ENCODE results near the gene GPC6.

GPC6 gene

DNA sequence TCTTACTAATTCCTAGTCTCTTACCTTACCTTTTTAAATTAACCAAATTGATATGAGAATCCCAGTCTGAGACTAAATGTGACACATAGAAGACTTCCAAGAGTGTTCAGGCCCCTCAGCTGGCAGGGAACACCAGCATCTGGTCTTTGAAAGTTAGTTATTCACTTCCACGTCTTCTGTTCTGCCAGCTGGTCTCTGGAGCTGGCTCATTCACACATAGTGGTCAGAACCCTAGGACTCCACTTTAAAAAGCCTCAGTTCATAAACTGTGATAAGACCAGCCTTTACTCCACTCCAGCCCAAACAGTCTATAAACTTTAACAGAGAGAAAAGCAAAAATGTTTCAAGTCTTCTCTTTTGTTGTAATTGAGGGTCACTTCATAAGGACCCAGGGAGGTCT, 989.9 kb downstream of the GPC6 start:
- Histone ChIP-seq H2AFZ (ENCODE audit: low read depth, low read length) (no peak overlapping the region), H3K79me2 (ENCODE audit: low read length) (no peaks in the 10 kb centered on the region)

GRCh38 chr13:94217370-94217769, 990.8 kb downstream of the GPC6 start:
- H3K9ac ChIP-seq (ENCODE audit: low read length), result no peak overlapping the region
- H3K36me3 ChIP-seq (replicated peaks; ENCODE audit: low read depth, low read length), result no peaks in the 10 kb centered on the region
- H4K20me1 ChIP-seq (ENCODE audit: insufficient read depth, low read length), result no peaks in the 10 kb centered on the region
- no peak overlapping the region for H3K4me3 ChIP-seq (ENCODE audit: low read length)
- no peak overlapping the region for H3K4me2 ChIP-seq (ENCODE audit: low read length)
- no peak overlapping the region for H2AFZ ChIP-seq (ENCODE audit: low read depth, low read length)
- H3K4me1 ChIP-seq (ENCODE audit: low read length), result no peaks in the 10 kb centered on the region
- H3K27ac ChIP-seq (ENCODE audit: low read length), result no peak overlapping the region
- H3K79me2 ChIP-seq (ENCODE audit: low read length), result no peaks in the 10 kb centered on the region
- TF ChIP-seq EZH2phosphoT487 (IDR thresholded peaks at IDR 0.05; ENCODE audit: low read depth), result no peak
- TF ChIP-seq, protein P1, sequence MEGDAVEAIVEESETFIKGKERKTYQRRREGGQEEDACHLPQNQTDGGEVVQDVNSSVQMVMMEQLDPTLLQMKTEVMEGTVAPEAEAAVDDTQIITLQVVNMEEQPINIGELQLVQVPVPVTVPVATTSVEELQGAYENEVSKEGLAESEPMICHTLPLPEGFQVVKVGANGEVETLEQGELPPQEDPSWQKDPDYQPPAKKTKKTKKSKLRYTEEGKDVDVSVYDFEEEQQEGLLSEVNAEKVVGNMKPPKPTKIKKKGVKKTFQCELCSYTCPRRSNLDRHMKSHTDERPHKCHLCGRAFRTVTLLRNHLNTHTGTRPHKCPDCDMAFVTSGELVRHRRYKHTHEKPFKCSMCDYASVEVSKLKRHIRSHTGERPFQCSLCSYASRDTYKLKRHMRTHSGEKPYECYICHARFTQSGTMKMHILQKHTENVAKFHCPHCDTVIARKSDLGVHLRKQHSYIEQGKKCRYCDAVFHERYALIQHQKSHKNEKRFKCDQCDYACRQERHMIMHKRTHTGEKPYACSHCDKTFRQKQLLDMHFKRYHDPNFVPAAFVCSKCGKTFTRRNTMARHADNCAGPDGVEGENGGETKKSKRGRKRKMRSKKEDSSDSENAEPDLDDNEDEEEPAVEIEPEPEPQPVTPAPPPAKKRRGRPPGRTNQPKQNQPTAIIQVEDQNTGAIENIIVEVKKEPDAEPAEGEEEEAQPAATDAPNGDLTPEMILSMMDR (IDR thresholded peaks at IDR 0.05; ENCODE audit: low read depth, low read length), result no peak
- H3K27me3 ChIP-seq (ENCODE audit: low read depth, low read length), result no peaks in the 10 kb centered on the region
- H3K9me3 ChIP-seq (ENCODE audit: insufficient read depth, low read length), result no peaks in the 10 kb centered on the region

More for the DNA sequence above, 989.9 kb downstream of the GPC6 start:
- H4K20me1 ChIP-seq (ENCODE audit: insufficient read depth, low read length), result no peaks in the 10 kb centered on the region
- no peak overlapping the region for H3K9ac ChIP-seq (ENCODE audit: low read length)
- no peak overlapping the region for H3K4me3 ChIP-seq (ENCODE audit: low read length)
- H3K36me3 ChIP-seq (replicated peaks; ENCODE audit: low read depth, low read length), result no peaks in the 10 kb centered on the region
- no peaks in the 10 kb centered on the region for H3K4me1 ChIP-seq (ENCODE audit: low read length)
- no peaks in the 10 kb centered on the region for H3K27me3 ChIP-seq (ENCODE audit: low read depth, low read length)
- no peak overlapping the region for H3K4me2 ChIP-seq (ENCODE audit: low read length)
- TF ChIP-seq, protein P1 (IDR thresholded peaks at IDR 0.05; ENCODE audit: low read depth, low read length), result no peak
- no peak for TF ChIP-seq EZH2phosphoT487 (IDR thresholded peaks at IDR 0.05; ENCODE audit: low read depth)
- no peaks in the 10 kb centered on the region for H3K9me3 ChIP-seq (ENCODE audit: insufficient read depth, low read length)
- no peak overlapping the region for H3K27ac ChIP-seq (ENCODE audit: low read length)

DNA sequence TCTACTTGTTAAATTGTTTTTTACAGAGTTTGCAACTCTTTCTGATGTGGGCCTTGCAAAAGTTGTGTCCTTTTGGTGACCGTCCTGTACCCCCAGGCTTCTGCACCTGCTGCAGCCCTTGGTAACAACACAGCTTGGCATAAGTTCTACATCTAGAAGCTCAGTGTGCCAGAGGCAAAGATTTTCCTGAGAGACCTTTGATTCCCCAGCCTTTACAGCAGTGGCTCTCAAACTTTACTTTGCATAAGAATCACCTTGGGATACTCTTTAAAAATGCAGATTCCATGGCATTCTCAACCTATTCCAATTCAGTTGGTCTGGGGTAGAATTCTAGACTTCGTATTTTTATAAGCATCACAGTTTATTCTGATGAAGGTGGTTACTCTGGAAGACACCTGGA, 991.9 kb downstream of the GPC6 start:
- Histone ChIP-seq H4K20me1 (ENCODE audit: insufficient read depth, low read length) (no peaks in the 10 kb centered on the region), H3K4me2 (ENCODE audit: low read length) (no peak overlapping the region)

GRCh38 chr13:94218951-94219350, 992.3 kb downstream of the GPC6 start:
- no peaks in the 10 kb centered on the region for H3K27me3 ChIP-seq (ENCODE audit: low read depth, low read length)
- H3K36me3 ChIP-seq (replicated peaks; ENCODE audit: low read depth, low read length), result no peaks in the 10 kb centered on the region
- no peak overlapping the region for H3K9ac ChIP-seq (ENCODE audit: low read length)
- H3K9me3 ChIP-seq (ENCODE audit: insufficient read depth, low read length), result no peaks in the 10 kb centered on the region
- H2AFZ ChIP-seq (ENCODE audit: low read depth, low read length), result no peak overlapping the region
- no peak overlapping the region for H3K27ac ChIP-seq (ENCODE audit: low read length)
- H3K4me3 ChIP-seq (ENCODE audit: low read length), result no peak overlapping the region
- H3K4me2 ChIP-seq (ENCODE audit: low read length), result no peak overlapping the region
- H3K4me1 ChIP-seq (ENCODE audit: low read length), result no peaks in the 10 kb centered on the region
- no peaks in the 10 kb centered on the region for H3K79me2 ChIP-seq (ENCODE audit: low read length)
- TF ChIP-seq, protein P1 (IDR thresholded peaks at IDR 0.05; ENCODE audit: low read depth, low read length), result no peak
- TF ChIP-seq EZH2phosphoT487 (IDR thresholded peaks at IDR 0.05; ENCODE audit: low read depth), result no peak
- no peaks in the 10 kb centered on the region for H4K20me1 ChIP-seq (ENCODE audit: insufficient read depth, low read length)

More for the DNA sequence above, 991.9 kb downstream of the GPC6 start:
- Histone ChIP-seq H3K27me3 (ENCODE audit: low read depth, low read length) (no peaks in the 10 kb centered on the region), H3K4me3 (ENCODE audit: low read length) (no peak overlapping the region), H3K4me1 (ENCODE audit: low read length) (no peaks in the 10 kb centered on the region), H3K9me3 (ENCODE audit: insufficient read depth, low read length) (no peaks in the 10 kb centered on the region), H3K27ac (ENCODE audit: low read length) (no peak overlapping the region), H3K9ac (ENCODE audit: low read length) (no peak overlapping the region), H3K36me3 (replicated peaks; ENCODE audit: low read depth, low read length) (no peaks in the 10 kb centered on the region), H2AFZ (ENCODE audit: low read depth, low read length) (no peak overlapping the region), H3K79me2 (ENCODE audit: low read length) (no peaks in the 10 kb centered on the region)
- no peak for TF ChIP-seq EZH2phosphoT487 (IDR thresholded peaks at IDR 0.05; ENCODE audit: low read depth)
- TF ChIP-seq, protein P1 (IDR thresholded peaks at IDR 0.05; ENCODE audit: low read depth, low read length), result no peak
